Loucy (cell line): ENCODE results near the gene NHS.

Source experiments
- CTCF ChIP-seq: fragments of 200-600 bp; sonication (generic); conservative IDR thresholded peaks from 2 replicates; pipeline ENCODE4 v1.5.1; 2014; ENCODE audit warnings: mild to moderate bottlenecking, antibody characterized with exemption, low read length
- EZH2phosphoT487 ChIP-seq: fragments of 200-600 bp; IDR thresholded peaks from 2 replicates; pipeline ENCODE4 v1.6.1; 2018; ENCODE audit warnings: antibody characterized with exemption, mild to moderate bottlenecking, moderate library complexity, borderline replicate concordance

- TF ChIP-seq CTCF (no peak), EZH2phosphoT487 (no peak)
Measured at GRCh38 chrX:17440258-17440657, 65.3 kb downstream of the NHS start.
